ENCODE measurements around the gene THEMIS.

Gene THEMIS

GRCh38 chr6:127858727-127859391, 42.0 kb downstream of the THEMIS start:
- DNase-seq = no peak

- no peak for DNase-seq
Measured at GRCh38 chr6:127857051-127857637, 43.7 kb downstream of the THEMIS start.

- DNase-seq = no peak
Measured at GRCh38 chr6:127855542-127856159, 45.2 kb downstream of the THEMIS start.

- DNase-seq = no peak
Measured at GRCh38 chr6:127854009-127854408, 46.8 kb downstream of the THEMIS start.

GRCh38 chr6:127851197-127851596, 49.7 kb downstream of the THEMIS start:
- no peak for DNase-seq

GRCh38 chr6:127845242-127845641, 55.6 kb downstream of the THEMIS start:
- DNase-seq = no peak

- no peak for DNase-seq
Measured at GRCh38 chr6:127844529-127844928, 56.3 kb downstream of the THEMIS start.

GRCh38 chr6:127843582-127843981, 57.3 kb downstream of the THEMIS start:
- DNase-seq = no peak

GRCh38 chr6:127842562-127842961, 58.3 kb downstream of the THEMIS start:
- DNase-seq = no peak

- no peak for DNase-seq
Measured at GRCh38 chr6:127841811-127842210, 59.0 kb downstream of the THEMIS start.

- no peak for DNase-seq
Measured at GRCh38 chr6:127834136-127834535, 66.7 kb downstream of the THEMIS start.

- no peak for DNase-seq
Measured at GRCh38 chr6:127833336-127833735, 67.5 kb downstream of the THEMIS start.

GRCh38 chr6:127832381-127832780, 68.5 kb downstream of the THEMIS start:
- DNase-seq = no peak

- no peak for DNase-seq
Measured at GRCh38 chr6:127824061-127824460, 76.8 kb downstream of the THEMIS start.

- no peak for DNase-seq
Measured at GRCh38 chr6:127821431-127821830, 79.4 kb downstream of the THEMIS start.

- no peak for DNase-seq
Measured at GRCh38 chr6:127818149-127818548, 82.7 kb downstream of the THEMIS start.

- DNase-seq = no peak
Measured at GRCh38 chr6:127816643-127817042, 84.2 kb downstream of the THEMIS start.

GRCh38 chr6:127813699-127814027, 87.2 kb downstream of the THEMIS start:
- DNase-seq = no peak

- DNase-seq = no peak
Measured at GRCh38 chr6:127812985-127813698, 87.7 kb downstream of the THEMIS start.

- no peak for DNase-seq
Measured at GRCh38 chr6:127811900-127812570, 88.8 kb downstream of the THEMIS start.

- no peak for DNase-seq
Measured at GRCh38 chr6:127807806-127808517, 92.9 kb downstream of the THEMIS start.

- no peak for DNase-seq
Measured at GRCh38 chr6:127796713-127797112, 104.1 kb downstream of the THEMIS start.

- no peak for DNase-seq
Measured at GRCh38 chr6:127794405-127794804, 106.5 kb downstream of the THEMIS start.
